ENCODE results near the gene ETV7.
"Not testable (repeated sequence)": the region's sequence is repeated elsewhere in the genome, so short reads cannot be mapped to it uniquely, and the experiment has no call there.

ETV7 gene

GRCh38 chr6:36362551-36363370, 24.7 kb downstream of the ETV7 start:
- no peak for DNase-seq

GRCh38 chr6:36361071-36361470, 26.4 kb downstream of the ETV7 start:
- no peak for DNase-seq

- peak; percentile 67 for DNase-seq
These were observed 27.0 kb downstream of the ETV7 start for GRCh38 chr6:36360241-36361054.

DNA sequence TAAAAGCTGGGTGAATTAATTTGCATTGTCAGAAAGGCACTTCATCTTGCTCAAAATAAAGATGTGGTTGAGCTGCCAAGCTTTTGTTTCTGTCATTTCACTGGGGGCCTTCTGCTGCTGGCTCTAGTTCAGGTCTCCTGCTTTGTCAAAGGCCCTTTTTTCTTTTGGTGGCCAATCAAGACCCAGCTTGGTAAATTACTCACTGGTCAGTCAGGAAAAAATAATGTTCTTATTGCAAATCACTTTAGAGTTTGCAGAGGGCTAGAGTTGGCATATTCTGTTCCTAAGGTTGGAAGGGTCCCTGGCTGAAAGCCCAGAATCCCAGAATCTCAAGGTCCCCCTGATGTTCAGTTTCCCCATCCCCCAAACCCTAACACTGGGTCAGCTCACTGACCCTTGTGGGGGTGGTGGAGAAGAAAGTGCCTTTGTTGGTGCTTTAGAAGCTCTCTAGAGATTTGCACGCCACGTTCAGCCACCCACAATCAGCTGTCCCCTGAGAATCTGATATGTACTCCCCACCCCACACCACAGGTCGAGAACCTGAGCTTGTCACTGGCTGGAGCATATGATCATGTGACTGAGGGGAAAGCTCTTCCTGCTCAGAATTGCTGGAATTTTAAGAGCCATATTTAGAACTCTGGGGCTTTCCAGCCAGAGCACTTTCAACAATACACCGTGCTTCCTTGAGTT, 29.1 kb downstream of the ETV7 start:
- DNase-seq, result no peak

- no peak for DNase-seq
These were observed 29.6 kb downstream of the ETV7 start for GRCh38 chr6:36357872-36358225.

- DNase-seq, result no peak
These were observed 31.6 kb downstream of the ETV7 start for GRCh38 chr6:36355819-36356218.

- no peak for DNase-seq
These were observed 34.0 kb downstream of the ETV7 start for GRCh38 chr6:36353411-36353915.

DNA sequence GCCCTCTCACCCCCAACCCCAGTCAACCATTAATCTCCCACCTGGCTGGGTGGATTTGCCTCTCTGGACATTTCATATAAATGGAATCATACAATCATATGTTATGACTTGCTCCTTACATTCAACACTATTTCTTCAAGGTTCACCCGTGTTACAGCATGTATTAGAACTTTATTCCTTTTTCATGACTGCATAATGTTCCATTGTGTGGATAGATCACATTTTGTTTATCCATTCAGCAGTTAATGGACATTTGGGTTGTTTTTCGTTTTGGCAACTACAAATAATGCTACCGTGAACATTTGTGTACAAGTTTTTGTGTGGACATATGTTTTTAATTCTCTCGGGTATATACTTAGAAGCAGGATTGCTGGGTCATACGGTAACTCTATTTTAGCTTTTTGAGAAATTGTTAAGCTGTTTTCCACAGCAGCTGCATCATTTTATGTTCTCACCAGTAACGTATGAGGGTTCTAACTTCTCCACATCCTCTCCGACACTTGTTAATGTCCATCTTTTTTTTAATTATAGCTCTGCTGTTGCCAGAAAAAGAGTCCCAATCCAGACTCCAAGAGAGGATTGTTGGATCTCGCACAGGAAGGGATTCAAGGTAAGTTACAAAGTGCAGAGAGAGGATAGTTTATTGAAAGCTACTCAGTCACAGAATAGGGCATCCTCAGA, 34.9 kb downstream of the ETV7 start:
- DNase-seq, result no peak

DNA sequence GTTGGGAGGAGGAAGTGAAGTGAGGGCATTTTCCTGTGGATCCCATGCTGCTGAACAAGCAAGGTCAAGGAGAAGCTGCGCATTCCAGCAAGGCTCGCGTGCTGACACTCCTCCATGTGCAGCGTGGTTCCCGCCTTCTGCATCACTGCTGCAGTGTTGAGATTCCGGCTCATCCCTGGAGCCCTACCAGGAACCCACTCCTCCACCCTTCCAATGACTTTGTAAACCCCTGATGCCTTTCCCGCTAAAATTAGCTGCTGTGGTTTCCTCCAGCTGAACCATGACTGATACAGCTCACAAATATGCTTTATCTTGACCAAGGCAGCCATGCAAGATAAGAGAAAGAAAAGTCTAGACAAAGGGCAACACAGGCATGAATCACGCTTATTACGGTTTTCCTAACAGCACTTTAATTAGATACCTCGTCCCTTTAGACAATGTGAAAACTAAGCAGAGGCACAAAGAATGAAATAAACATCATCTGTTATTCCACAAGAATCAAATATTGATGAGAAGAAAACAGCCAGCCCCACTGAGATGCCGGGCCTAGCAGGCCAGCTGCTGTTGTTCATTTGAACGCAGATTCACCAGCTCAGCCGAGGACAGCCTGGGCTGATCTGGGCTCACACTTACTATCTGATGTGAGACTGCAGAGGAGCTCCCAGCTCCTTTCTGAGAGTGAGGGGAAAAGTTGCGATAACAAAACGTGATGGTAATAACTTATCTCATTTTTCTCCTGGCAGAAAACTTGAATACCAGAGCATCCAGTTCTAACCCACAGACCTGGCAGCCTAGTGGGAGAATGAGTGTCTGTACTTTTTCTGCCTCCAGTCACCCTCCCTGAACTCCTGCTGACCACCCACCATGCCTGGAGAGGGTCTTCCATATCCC, 36.5 kb downstream of the ETV7 start:
- DNase-seq, result no peak

DNA sequence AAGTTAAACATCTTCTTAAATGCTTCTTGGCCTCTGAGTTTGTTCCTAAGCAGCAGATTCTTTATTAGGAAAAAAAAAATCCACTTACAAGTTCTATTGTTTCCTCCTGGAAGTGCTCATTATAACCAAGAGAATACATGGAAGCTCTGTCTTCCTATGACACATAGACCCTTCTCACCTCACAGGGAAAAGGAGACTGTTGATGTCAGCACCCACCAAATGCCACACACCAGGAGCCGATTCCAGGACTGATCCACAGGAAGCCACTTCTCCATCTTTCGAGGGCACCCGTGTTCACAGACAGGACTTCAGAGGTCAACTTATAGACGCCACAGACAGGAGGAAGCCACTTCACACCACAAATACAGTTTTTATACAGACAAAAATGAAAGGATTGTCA, 37.4 kb downstream of the ETV7 start:
- no peak for DNase-seq

GRCh38 chr6:36349240-36349639, 38.2 kb downstream of the ETV7 start:
- no peak for DNase-seq

GRCh38 chr6:36347621-36348020, 39.8 kb downstream of the ETV7 start:
- no peak for DNase-seq

DNA sequence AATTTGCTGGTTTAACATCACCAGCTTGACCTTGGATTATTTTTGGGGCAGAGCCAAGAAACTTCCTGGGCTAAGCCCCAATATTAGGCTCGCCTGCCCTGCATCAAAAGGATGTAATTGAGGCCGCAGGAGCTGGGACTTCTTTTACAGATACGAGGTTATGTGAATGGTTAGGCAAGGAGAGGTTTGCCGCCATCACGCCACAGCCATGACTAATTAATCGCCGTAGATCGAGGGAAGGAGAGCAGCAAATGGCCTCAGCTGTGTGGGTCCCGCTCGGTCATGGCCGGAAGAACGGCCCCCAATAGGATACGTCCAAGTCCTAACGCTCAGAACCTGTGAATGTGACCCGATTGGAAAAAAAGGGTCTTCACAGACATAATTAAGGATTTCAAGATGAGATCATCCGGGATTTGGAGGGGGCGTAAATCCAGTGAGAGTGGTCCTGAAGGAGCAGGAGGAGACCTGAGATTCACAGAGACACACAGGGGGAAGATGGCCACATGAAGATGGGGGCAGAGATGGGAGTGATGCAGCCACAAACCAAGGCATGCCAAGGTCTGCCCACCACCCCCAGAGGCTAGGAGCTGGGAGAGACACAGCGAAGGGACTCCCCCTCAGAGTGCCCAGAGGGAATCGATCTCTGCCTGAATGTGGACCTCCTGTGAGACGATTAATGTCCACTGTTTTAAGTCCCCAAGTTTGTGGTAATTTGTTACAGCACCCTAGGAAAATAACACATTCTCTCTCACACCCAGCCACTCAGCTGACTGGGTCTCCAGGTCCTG, 40.8 kb downstream of the ETV7 start:
- no peak for DNase-seq

DNA sequence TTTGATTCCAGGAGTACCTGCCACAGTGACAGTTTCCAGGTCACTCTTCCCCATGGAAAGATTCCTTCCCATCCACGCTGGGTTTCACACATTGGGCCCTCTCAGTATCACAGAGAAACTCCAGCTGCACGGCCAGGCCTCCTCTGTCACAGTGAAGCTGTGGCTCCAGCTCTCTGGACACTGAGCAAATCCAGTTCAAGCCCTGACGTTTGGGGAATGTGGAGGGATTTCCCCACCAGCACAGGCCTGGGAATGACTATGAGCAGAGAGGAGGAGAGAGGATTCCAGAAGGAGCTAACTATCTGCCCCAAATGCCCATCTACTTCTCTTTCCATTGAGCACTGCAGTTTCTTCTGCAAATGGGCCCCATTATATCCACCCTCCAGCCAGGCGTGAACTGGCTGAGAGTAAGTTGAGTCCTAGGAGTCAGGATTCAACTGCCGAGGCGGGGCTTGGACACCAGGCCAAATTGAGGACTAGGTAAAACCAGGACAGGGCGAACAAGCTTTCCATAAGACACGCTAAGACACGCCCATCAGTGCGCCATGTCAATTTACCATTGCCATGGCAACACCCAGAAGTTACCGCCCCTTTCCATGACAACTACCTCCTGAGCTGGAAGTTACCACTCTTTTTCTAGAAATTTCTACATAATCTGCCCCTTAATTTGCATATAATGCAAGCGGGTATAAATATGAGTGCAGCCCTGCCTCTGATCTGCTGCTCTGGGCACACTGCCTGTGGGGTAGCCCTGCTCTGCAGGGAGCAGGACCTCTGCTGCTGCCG, 41.6 kb downstream of the ETV7 start:
- peak; percentile 57 for DNase-seq

- no peak for DNase-seq
These were observed 44.3 kb downstream of the ETV7 start for GRCh38 chr6:36343109-36343680.

GRCh38 chr6:36340618-36341454, 46.6 kb downstream of the ETV7 start:
- DNase-seq, result no peak

- no peak for DNase-seq
These were observed 47.2 kb downstream of the ETV7 start for GRCh38 chr6:36340306-36340617.

DNA sequence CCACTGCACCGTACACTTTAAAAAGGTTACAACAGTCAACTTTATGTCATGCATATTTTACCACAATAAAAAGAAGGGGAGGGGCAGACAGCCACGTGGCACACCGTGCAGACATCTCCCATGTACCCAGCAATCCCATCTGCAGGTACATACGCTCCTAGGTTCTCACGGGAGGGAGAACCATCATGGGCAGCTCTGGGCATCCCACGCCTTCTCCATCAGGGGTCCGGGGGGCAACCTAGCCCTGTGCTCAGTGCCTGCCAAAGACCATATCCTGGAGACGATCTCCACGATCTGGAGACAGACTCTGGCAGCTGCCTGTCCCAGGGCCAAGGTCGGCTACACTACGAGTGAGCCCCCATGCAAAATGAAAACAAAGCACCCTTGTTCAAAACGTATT, 48.3 kb downstream of the ETV7 start:
- DNase-seq, result no peak

GRCh38 chr6:36338223-36338622, 49.2 kb downstream of the ETV7 start:
- not testable (repeated sequence) for DNase-seq
